GM20000 (cell line): ENCODE data around the gene TIMM13.
"Not testable (repeated sequence)": the region's sequence is repeated elsewhere in the genome, so short reads cannot be mapped to it uniquely, and the experiment has no call there.

ENCODE experiments used
- DNase-seq: peaks from one replicate; pipeline ENCODE4 v3.0.0; 2012; ENCODE audit warnings: low spot score
- CTCF ChIP-seq: IDR thresholded peaks from 2 replicates; pipeline ENCODE4 v1.5.1; 2012; ENCODE audit warnings: mild to moderate bottlenecking, control low read depth; ENCODE audit errors: extremely low read depth, missing control alignments

Gene TIMM13

GRCh38 chr19:2421581-2422306 is 5.6 kb downstream of the TIMM13 start:
- no peak for TF ChIP-seq CTCF
- no peak for DNase-seq

DNA sequence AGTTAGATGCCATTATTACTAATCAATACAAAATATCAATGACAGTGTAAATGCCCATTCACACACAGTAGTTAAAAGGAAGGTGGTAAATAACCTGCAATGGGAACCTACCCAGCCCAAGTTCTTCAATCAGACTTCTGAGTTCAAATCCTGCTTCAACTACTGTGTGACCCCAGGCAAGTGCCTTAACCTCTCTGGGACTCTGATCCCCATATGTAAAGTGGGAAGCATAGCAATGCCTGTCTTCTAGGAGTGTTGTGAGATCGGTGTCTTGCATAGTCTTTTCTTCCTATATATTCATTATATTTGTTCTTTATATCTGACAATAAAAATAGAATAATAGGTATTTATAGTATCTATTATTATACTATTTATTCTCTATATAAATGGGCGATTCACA is 6.9 kb downstream of the TIMM13 start:
- DNase-seq: no peak
- no peak for TF ChIP-seq CTCF

DNA sequence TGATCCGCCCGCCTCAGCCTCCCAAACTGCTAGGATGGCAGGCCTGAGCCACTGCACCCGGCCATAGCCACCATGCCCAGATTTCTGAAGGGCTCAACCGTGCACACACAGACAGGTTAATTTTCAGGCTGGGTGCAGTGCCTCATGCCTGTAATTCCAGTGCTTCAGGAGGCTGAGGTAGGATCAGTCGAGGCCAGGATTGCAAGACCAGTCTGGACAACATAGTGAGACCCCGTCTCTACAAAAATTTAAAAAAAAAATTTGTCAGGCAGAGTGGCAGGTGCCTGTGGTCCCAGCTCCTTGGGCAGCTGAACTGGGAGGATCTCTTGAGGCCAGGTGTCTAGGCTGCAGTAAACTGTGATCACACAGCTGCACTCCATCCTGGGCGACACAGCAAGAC is 7.6 kb downstream of the TIMM13 start:
- no peak for TF ChIP-seq CTCF
- no peak for DNase-seq

DNA sequence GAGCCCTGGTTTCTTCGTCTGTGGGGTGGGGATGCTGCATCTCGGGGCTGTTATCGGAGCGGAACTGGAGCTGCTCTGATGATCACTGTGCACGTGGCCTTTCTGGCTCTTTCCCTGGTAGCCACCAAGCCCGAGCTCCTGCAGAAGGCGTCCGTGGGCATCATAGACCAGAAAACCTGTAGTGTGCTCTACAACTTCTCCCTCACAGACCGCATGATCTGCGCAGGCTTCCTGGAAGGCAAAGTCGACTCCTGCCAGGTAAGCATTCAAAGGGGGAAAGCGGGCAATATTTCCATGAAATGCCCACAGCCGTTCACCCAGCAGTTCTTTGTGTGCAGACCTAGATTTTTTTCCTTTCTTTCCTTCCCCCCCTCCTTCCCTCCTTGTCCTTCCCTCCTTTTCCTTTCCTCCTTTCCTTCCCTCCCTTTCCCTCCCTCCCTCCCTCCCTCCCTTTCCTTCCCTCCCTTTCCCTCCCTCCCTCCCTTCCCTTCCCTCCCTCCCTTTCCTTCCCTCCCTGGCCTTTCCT is 9.4 kb downstream of the TIMM13 start:
- DNase-seq: no peak
- no peak for TF ChIP-seq CTCF

DNA sequence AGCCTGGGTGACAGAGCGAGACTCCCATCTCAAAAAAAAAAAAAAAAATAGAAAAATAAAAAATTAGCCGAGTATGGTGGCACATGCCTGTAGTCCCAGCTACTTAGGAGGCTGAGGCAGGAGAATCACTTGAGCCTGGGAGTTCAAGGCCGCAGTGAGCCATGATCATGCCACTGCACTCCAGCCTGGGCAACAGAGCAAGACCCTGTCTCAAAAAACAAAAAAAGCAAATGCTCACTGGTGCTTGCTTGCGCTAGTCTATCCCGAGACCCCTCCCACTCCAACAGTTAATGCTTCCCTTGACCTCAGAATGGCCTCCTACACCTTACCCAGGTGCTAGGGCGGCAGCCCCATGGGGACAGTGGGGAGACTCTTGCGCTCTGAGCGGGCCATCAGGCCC is 9.9 kb downstream of the TIMM13 start:
- not testable (repeated sequence) for DNase-seq

GRCh38 chr19:2416321-2417097 is 10.9 kb downstream of the TIMM13 start:
- no peak for TF ChIP-seq CTCF
- no peak for DNase-seq

DNA sequence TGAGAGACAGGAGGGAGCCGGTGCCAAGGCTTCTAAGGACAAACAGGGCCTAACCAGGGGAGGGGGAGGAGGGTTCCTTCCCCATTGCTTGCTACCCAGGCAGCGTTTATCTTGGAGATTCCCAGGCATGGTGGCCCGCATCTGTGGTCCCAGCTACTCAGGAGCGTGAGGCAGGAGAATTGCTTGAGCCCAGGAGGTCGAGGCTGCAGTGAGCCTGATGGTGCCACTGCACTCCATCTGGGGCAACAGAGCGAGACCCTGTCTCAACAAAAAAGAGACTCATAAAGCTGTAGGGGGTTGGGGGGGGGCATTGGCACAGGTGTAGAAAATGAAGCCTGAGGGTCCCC is 11.4 kb downstream of the TIMM13 start:
- DNase-seq: no peak

More for the DNA sequence above, 11.4 kb downstream of the TIMM13 start:
- TF ChIP-seq CTCF: no peak
